Measurements from ENCODE around the gene AOC3.

Gene AOC3

GRCh38 chr17:42850954-42851353 lies at the start of gene AOC3:
Gene AOC3, plus strand, starts transcription at chr17:42851199. Its CDS starts 145 bp downstream, at chr17:42851344.
- DNase-seq (ENCODE audit: low read depth in 2 of 2) = no peak

- DNase-seq (ENCODE audit: low read depth in 2 of 2) = no peak
Measured at GRCh38 chr17:42803074-42803883, 47.7 kb upstream of the AOC3 start.

DNA sequence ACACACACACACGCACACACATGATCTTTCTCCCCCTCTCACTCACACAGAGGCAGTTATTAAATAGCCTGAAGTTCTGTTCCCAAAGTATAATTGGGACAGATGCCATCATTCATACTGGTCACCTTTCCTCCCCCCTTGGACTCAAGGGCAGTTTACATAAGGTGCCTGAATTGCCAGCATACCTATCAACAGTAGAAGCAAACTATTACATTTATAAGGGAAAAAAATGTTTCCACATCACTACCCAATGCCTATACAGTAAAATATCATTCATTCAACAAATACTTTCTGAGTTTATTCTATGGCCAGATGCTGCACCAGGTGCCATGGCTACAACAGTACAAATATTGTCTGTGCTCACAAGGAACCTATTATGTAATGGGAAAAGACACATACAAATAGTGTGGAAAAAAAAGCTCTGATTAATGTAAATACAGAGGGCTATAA lies 46.1 kb upstream of the AOC3 start:
- DNase-seq (ENCODE audit: low read depth in 2 of 2) = no peak

- DNase-seq (ENCODE audit: low read depth in 2 of 2) = no peak
Measured at GRCh38 chr17:42806249-42806648, 44.8 kb upstream of the AOC3 start.

- DNase-seq (ENCODE audit: low read depth in 2 of 2) = no peak
Measured at GRCh38 chr17:42809250-42809649, 41.7 kb upstream of the AOC3 start.

- no peak for DNase-seq (ENCODE audit: low read depth in 2 of 2)
Measured at GRCh38 chr17:42814633-42815399, 36.2 kb upstream of the AOC3 start.

DNA sequence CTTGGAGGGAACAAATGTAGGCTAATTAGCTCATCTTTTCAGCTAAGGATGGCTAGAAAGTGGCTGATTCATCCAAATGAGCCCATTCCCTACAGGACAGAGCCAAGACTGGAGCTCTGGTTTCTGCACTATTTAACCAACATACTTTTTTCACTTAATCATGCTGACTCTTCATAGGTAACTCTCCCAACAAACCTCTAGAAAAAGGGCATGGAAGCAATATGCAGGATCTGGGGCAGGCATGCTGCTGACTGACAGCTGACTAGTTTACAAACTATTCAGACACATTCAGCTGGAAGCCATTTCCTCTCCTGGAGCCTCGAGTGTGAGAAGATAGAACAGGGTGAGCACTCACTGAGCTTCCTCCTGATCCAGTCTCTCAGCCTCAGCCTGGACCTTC lies 33.1 kb upstream of the AOC3 start:
- DNase-seq (ENCODE audit: low read depth in 2 of 2) = no peak

DNA sequence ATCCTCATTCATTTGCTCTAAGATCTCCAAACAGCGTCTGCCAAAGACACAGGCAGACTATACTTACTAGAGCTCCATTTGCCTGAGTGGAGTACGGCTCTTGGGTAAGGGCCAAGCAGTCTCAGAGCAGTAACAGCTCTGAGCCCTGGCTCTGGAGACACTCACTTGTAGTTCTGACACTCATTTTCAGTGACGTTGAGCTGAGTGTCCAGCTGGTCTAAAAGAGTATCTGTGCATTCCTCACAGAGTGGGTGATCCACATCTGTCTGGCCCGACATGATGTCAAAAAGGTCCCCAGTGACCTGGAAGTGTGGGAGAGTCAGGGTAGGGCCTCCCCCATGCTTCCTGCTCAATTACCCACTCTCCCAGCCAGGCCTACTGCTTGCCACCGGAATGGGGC lies 32.6 kb upstream of the AOC3 start:
- no peak for DNase-seq (ENCODE audit: low read depth in 2 of 2)

DNA sequence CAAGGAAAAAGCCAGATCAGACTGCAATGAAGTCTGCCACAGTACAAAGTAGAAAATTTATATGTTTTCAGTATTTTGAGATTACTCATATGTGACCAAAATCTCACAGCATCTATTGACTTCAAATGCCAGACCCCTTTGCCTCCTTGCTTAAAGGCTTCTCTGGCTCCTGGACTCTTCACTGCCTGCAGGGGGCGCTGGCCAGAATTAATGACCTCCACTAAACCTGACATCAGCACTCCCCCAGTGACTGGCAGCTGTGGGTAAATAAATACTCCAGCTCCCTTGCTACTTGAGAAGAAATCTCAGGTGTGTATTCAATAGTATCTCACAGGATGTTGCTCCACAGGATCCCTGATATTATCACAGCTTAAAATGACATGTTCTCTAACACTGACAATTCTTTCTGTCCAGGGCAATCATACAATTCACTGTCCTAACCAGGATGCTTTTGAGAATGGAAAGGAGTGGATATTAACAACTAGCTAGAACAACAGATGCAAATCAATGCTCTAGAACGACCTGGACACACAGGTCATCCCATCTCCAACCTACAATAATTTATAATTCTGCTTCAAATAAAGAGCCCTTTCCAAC lies 31.0 kb upstream of the AOC3 start:
- DNase-seq (ENCODE audit: low read depth in 2 of 2) = peak in 1 of 2 donors; percentile 51

- no peak for DNase-seq (ENCODE audit: low read depth in 2 of 2)
Measured at GRCh38 chr17:42821176-42821575, 29.8 kb upstream of the AOC3 start.

DNA sequence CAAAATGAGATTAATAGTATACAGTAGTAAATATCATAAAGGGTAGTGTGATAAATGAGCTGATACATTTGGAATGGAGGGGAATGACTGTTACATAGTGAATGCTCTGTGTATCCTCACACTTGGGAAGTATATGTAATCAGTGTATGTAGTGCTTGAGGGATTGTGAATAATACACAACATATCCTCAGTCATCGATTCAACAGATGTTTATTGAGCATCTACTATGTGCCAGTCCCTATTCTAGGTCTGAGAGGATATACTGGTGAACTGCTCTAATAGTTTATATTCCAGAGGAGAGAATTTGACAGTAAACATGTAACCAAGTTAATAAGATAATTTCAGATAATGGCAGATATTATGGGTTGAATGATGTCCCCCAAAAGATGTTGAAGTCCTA lies 23.5 kb upstream of the AOC3 start:
- no peak for DNase-seq (ENCODE audit: low read depth in 2 of 2)

DNA sequence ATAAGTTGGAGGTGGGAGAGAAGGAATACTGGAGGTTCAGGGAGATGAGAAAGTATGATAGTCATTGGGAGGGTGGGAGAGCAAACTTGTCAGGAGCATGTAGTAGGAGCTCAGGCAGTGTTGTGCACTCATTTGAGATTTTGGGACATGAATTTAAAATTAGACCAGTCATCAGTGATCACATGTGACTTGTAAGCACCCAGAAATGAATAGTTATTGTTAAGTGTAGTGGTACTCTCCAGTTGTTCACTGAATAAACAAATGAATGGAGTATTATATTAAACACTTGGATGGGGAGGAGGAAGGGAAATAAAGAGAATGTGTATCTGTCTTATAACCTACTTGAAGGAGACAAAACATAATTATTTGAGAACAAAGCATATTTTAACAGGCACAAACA lies 20.0 kb upstream of the AOC3 start:
- DNase-seq (ENCODE audit: low read depth in 2 of 2) = no peak

DNA sequence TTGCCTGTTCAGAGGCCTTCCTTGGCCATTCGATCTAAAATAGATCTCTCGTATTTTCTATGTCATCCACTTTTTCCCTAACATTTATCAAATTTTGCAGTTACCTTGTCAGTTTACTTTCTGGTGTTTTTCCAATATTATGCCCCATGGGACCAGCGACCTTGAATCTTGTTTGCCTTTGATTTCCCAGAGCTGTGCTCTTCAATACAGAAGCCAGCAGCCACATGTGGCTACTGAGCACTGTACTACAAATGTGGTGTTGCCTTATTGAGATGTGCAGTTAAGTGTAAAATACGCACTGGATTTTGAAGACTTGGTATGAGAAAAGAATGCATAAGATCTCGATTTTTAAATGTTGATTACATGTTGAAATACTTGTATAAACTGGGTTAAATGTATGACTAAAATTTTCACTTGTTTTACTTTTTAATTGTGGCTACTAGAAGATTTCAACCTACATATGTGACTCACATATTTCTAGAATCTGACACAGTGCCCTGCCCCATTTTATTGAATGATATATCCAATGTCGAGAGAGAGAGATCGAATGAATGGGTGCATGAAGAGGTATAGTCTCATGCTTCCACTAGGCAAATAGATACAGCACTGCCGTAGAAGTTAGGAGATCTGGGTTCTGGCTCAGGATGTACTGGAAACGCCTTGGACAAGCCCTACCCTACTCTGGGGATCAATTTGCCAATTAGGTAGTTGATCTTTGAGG lies 18.6 kb upstream of the AOC3 start:
- DNase-seq (ENCODE audit: low read depth in 2 of 2) = no peak

GRCh38 chr17:42832934-42833766 lies 17.8 kb upstream of the AOC3 start, which contains the start of gene PSME3:
Gene PSME3, plus strand, starts transcription at chr17:42833397. Its CDS starts 235 bp downstream, at chr17:42833632.
- peak; percentile 76 to 83 for DNase-seq (ENCODE audit: low read depth in 2 of 2)

GRCh38 chr17:42833767-42834422 lies 17.1 kb upstream of the AOC3 start:
- DNase-seq (ENCODE audit: low read depth in 2 of 2) = no peak

- DNase-seq (ENCODE audit: low read depth in 2 of 2) = no peak
Measured at GRCh38 chr17:42835732-42836131, 15.3 kb upstream of the AOC3 start.

GRCh38 chr17:42841975-42842685 lies 8.9 kb upstream of the AOC3 start:
- DNase-seq (ENCODE audit: low read depth in 2 of 2) = no peak

GRCh38 chr17:42843358-42843934 lies 7.6 kb upstream of the AOC3 start:
- DNase-seq (ENCODE audit: low read depth in 2 of 2) = no peak

DNA sequence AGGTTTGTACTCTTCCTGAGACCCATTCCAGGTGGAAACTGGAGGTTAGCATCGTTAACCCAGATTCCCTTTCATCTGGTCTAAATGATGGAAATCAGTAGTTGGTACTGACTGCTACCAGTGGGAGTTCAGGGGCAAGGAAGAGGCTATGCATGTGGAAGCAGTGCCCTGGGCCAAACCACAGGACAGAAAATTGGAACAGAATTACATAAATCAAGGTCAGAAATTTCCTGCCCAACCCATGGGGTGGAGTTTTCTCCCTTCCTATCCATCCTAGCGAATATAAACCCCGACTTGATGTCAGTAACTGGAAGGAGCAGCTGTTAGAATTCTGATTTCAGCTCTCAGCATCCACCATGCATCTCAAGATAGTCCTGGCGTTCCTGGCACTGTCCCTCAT lies 6.7 kb upstream of the AOC3 start, which contains the start of gene AOC2:
AOC2 (plus strand) TSS at position 310 of the 400 bp plus-strand sequence; CDS start at position 357, 47 bp downstream.
- DNase-seq (ENCODE audit: low read depth in 2 of 2) = no peak

Measured in stimulated activated CD8-positive, alpha-beta memory T cell treated with anti-CD3 and anti-CD28 coated beads, Interleukin-2, amount 100 ng/mL, for 1 hour (primary cell).